HG03159 (cell line): ENCODE data around the gene SLC22A3.
"Not testable (repeated sequence)": the region's sequence is repeated elsewhere in the genome, so short reads cannot be mapped to it uniquely, and the experiment has no call there.

Experiments
- ATAC-seq: cut with Tn5 transposase; IDR thresholded peaks from one replicate; pipeline ENCODE4 v1.9.1; 2021; ENCODE audit warnings: mild to moderate bottlenecking, moderate library complexity; ENCODE audit not compliant: unreplicated experiment

SLC22A3 gene

GRCh38 chr6:160437775-160438174 is 89.6 kb downstream of the SLC22A3 start:
- ATAC-seq: no peak

- ATAC-seq: no peak
Observed at GRCh38 chr6:160438481-160438880, 90.3 kb downstream of the SLC22A3 start.

GRCh38 chr6:160439751-160440150 is 91.6 kb downstream of the SLC22A3 start:
- no peak for ATAC-seq

- ATAC-seq: no peak
Observed at GRCh38 chr6:160442151-160442550, 94.0 kb downstream of the SLC22A3 start.

- no peak for ATAC-seq
Observed at GRCh38 chr6:160445130-160445529, 97.0 kb downstream of the SLC22A3 start.

- ATAC-seq: no peak
Observed at GRCh38 chr6:160447350-160447749, 99.2 kb downstream of the SLC22A3 start.

- ATAC-seq: not testable (repeated sequence)
Observed at GRCh38 chr6:160449787-160450186, 101.6 kb downstream of the SLC22A3 start.

- ATAC-seq: no peak
Observed at GRCh38 chr6:160450849-160451248, 102.7 kb downstream of the SLC22A3 start.

- no peak for ATAC-seq
Observed at GRCh38 chr6:160454303-160454702, 106.1 kb downstream of the SLC22A3 start.

GRCh38 chr6:160455081-160455480 is 106.9 kb downstream of the SLC22A3 start:
- no peak for ATAC-seq

GRCh38 chr6:160455541-160456213 is 107.5 kb downstream of the SLC22A3 start:
- ATAC-seq: peak; percentile 87

GRCh38 chr6:160456214-160456546 is 108.0 kb downstream of the SLC22A3 start:
- ATAC-seq: no peak

- ATAC-seq: no peak
Observed at GRCh38 chr6:160457823-160458222, 109.6 kb downstream of the SLC22A3 start.

GRCh38 chr6:160461641-160462040 is 113.5 kb downstream of the SLC22A3 start:
- no peak for ATAC-seq

- ATAC-seq: peak; percentile 22
Observed at GRCh38 chr6:160462116-160462515, 113.9 kb downstream of the SLC22A3 start.

GRCh38 chr6:160462551-160463109 is 114.5 kb downstream of the SLC22A3 start:
- peak; percentile 95 for ATAC-seq

GRCh38 chr6:160464744-160465143 is 116.6 kb downstream of the SLC22A3 start:
- ATAC-seq: no peak

GRCh38 chr6:160467261-160467871 is 119.2 kb downstream of the SLC22A3 start:
- ATAC-seq: not testable (repeated sequence)

- no peak for ATAC-seq
Observed at GRCh38 chr6:160469153-160469552, 121.0 kb downstream of the SLC22A3 start.

- ATAC-seq: not testable (repeated sequence)
Observed at GRCh38 chr6:160476056-160476455, 127.9 kb downstream of the SLC22A3 start.

- ATAC-seq: not testable (repeated sequence)
Observed at GRCh38 chr6:160477072-160477471, 128.9 kb downstream of the SLC22A3 start.

GRCh38 chr6:160477901-160478300 is 129.7 kb downstream of the SLC22A3 start:
- no peak for ATAC-seq
